ENCODE measurements around the gene RAB36. TPM values are rescaled to one million over a fixed set of nuclear protein-coding genes. Genes with fewer than 3 reads are reported as not detected.

Gene RAB36
- total and polyA plus RNA-seq, 4 donors, result 0.22 to 0.56 (median 0.37) TPM

- H3K9me3 ChIP-seq (ENCODE audit: control insufficient read depth in 4 of 4, low read length in 3 of 4), result no peaks in the 10 kb centered on the region
- H3K9ac ChIP-seq (ENCODE audit: low read depth in 1 of 2, low read length in 2 of 2), result no peak overlapping the region
- WGBS, result 89% methylated on average over 8 of the region's 8 CpGs
Observed at GRCh38 chr22:23197836-23198235, 52.6 kb downstream of the RAB36 start.

More at GRCh38 chr22:23197836-23198235, 52.6 kb downstream of the RAB36 start:
- H3K27me3 ChIP-seq (ENCODE audit: control insufficient read depth in 4 of 4, insufficient read depth in 4 of 4, low read length in 3 of 4), result no peaks in the 10 kb centered on the region
- TF ChIP-seq GABPA (IDR thresholded peaks at IDR 0.05 in 1 of 2, conservative IDR thresholded peaks at IDR 0.05 in 1 of 2) (no peak), TAF1 (conservative IDR thresholded peaks at IDR 0.05) (no peak), HNF4A (conservative IDR thresholded peaks at IDR 0.05) (no peak), RAD21 (IDR thresholded peaks at IDR 0.05) (no peak), EGR1 (IDR thresholded peaks at IDR 0.05; ENCODE audit: low read depth in 2 of 2) (no peak), MAX (IDR thresholded peaks at IDR 0.05) (no peak), RXRA (IDR thresholded peaks at IDR 0.05) (no peak), FOXA1 (IDR thresholded peaks at IDR 0.05) (no peak), FOXA2 (IDR thresholded peaks at IDR 0.05) (no peak), JUND (IDR thresholded peaks at IDR 0.05) (no peak), YY1 (IDR thresholded peaks at IDR 0.05) (no peak), HNF4G (IDR thresholded peaks at IDR 0.05) (no peak), SP1 (IDR thresholded peaks at IDR 0.05) (no peak), NR2F2 (IDR thresholded peaks at IDR 0.05) (no peak), REST (IDR thresholded peaks at IDR 0.05) (no peak), ATF3 (IDR thresholded peaks at IDR 0.05) (no peak), CTCF (IDR thresholded peaks at IDR 0.05; ENCODE audit: low read depth, low read length, missing input control) (no peak), ZBTB33 (IDR thresholded peaks at IDR 0.05) (no peak)
- no peaks in the 10 kb centered on the region for H3K36me3 ChIP-seq (ENCODE audit: control insufficient read depth in 4 of 4, insufficient read depth in 3 of 4, low read depth in 1 of 4, low read length in 3 of 4)
- no peak overlapping the region for H3K27ac ChIP-seq (ENCODE audit: low read depth in 1 of 2, low read length in 2 of 2)
- H3K4me1 ChIP-seq (ENCODE audit: control insufficient read depth in 4 of 4, insufficient read depth in 4 of 4, low read length in 3 of 4), result peaks cover 0 to 3% (median 0%) of the 10 kb centered on the region in 4 donors
- no peak overlapping the region for H3K4me3 ChIP-seq (ENCODE audit: low read depth in 1 of 3, low read length in 3 of 3)
- DNase-seq (ENCODE audit: low spot score), result no peak

Data from liver (tissue), 9 donors.